ENCODE data around the gene ZNF428.

DNA sequence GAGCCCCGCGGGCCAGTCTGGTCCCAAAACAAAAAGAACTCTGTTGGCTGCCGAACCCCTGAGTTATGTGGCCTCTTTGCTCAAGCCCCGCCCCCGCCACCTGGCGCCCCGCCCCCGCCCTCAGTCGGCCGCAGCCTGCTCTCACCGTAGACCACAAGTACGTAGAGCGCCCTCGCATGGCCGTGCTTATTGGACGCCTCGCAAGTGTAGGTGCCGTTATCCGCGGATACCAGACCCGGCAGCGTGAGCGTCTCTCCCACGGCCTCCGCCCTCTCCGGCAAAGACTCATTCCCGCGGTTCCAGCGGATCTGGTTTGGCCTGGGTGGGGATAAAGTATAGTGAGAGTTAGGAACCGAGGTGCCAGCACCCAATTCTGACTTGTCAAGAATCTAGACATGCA is 5.5 kb upstream of the ZNF428 start:
- TF ChIP-seq, protein P1, sequence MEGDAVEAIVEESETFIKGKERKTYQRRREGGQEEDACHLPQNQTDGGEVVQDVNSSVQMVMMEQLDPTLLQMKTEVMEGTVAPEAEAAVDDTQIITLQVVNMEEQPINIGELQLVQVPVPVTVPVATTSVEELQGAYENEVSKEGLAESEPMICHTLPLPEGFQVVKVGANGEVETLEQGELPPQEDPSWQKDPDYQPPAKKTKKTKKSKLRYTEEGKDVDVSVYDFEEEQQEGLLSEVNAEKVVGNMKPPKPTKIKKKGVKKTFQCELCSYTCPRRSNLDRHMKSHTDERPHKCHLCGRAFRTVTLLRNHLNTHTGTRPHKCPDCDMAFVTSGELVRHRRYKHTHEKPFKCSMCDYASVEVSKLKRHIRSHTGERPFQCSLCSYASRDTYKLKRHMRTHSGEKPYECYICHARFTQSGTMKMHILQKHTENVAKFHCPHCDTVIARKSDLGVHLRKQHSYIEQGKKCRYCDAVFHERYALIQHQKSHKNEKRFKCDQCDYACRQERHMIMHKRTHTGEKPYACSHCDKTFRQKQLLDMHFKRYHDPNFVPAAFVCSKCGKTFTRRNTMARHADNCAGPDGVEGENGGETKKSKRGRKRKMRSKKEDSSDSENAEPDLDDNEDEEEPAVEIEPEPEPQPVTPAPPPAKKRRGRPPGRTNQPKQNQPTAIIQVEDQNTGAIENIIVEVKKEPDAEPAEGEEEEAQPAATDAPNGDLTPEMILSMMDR (IDR thresholded peaks at IDR 0.05): no peak
- no peak for TF ChIP-seq POLR2AphosphoS5 (IDR thresholded peaks at IDR 0.05)

All from sigmoid colon (tissue), 4 donors.